Measurements from ENCODE around the gene OLFM1.

OLFM1 gene

DNA sequence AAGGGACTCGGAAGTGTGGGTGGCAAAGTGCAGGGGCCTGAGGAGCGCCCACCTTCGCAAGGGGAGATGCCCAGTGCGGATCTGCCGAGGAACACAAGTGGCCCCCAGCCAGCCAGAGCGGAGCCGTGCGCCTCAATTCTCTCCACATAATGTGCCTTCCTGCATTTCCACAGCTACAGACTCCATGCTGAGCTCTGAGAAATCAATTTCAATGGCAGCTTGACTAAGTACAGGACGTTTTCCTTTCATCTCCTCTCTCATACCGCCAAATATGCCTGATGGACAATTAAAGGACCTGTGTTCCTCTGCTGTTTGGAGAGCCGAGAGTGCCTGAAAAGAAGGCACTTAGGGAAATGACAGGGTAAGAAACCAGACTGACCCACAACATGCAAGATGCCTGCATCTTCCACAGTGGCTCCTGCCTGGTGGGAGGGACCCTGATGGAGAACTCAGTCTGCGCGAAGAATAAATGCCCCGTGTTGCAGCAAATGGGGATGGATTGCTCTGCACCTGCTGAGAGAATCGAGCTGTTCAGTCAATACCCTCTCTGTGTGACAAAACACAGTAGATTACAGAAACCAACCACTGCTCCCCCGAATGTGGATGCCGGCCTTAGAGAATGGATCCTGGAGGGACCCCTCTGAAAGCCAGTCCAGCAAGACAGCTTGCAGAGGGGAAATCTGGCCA is 38.6 kb upstream of the OLFM1 start:
- no peak for DNase-seq (ENCODE audit: low read depth)
- TF ChIP-seq CTCF (conservative IDR thresholded peaks at IDR 0.05; ENCODE audit: control insufficient read depth, insufficient read depth, low read depth, low read length), result no peak
- no peak overlapping the region for H3K4me3 ChIP-seq (ENCODE audit: control insufficient read depth, low read depth, low read length)

DNA sequence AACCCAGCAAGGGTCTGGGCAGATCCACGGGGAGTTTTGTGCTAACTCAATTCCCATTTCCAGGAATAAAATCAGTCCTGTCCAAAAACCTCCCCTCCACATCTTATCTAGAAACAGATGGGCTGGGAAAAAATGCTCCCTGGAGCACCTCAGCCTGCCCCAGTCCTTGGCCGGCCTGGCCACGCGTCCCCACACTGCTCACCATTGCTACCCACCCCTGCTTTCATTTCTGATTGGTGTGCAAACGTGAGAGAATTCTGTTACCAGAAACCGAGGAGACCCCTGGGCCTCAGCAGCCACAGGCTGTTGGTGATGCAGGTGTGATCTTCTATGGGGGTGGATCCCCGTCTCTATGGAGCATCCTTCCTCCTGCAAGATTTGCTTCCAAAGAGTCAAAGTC is 38.0 kb upstream of the OLFM1 start:
- DNase-seq (ENCODE audit: low read depth), result no peak
- no peak for TF ChIP-seq CTCF (conservative IDR thresholded peaks at IDR 0.05; ENCODE audit: control insufficient read depth, insufficient read depth, low read depth, low read length)
- H3K4me3 ChIP-seq (ENCODE audit: control insufficient read depth, low read depth, low read length), result no peak overlapping the region

DNA sequence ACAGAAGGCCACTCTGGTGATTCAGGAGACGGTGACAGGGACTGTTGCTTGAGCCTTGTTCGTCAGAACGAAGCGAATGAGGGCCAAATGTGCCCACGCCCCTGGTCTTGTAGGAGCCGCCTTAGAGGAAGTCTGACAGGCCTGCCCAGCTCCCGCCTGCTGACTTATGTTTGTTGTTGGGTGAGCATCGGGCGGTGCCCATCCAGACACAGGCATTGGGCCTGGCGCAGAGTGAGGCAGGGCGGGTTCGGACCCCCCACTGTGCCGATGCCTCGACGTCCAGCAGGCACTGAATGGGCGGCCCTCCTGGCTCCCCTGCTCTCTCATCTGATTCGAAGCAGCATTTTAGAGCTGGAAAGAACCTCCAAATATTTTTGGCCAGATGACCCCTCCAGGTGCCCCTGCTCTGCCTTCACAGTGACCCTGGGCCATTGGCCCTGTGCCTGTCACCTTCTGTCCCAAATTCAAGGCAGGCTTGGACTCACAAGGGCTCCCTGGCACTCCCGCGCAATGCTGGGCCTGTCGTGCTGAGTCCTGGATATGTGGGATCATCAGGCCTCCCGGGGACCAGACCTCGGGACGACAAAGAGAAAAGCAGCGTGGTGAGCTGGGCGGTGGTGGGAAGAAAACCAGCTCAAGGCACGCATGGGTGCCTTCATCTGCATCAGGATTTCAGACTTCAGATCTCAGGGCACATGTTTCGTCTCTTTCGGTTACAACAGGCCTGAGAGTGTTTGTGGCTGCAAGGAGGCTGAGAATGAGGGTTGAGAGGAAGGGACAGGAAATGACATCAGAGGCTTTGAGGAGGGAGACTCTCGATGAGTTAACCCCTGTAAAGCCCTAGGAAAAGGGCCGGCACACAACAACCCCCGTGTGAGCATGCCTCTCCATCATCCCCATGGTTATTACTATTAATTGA is 37.1 kb upstream of the OLFM1 start:
- TF ChIP-seq CTCF (conservative IDR thresholded peaks at IDR 0.05; ENCODE audit: control insufficient read depth, insufficient read depth, low read depth, low read length), result no peak
- no peak overlapping the region for H3K4me3 ChIP-seq (ENCODE audit: control insufficient read depth, low read depth, low read length)
- DNase-seq (ENCODE audit: low read depth), result no peak

DNA sequence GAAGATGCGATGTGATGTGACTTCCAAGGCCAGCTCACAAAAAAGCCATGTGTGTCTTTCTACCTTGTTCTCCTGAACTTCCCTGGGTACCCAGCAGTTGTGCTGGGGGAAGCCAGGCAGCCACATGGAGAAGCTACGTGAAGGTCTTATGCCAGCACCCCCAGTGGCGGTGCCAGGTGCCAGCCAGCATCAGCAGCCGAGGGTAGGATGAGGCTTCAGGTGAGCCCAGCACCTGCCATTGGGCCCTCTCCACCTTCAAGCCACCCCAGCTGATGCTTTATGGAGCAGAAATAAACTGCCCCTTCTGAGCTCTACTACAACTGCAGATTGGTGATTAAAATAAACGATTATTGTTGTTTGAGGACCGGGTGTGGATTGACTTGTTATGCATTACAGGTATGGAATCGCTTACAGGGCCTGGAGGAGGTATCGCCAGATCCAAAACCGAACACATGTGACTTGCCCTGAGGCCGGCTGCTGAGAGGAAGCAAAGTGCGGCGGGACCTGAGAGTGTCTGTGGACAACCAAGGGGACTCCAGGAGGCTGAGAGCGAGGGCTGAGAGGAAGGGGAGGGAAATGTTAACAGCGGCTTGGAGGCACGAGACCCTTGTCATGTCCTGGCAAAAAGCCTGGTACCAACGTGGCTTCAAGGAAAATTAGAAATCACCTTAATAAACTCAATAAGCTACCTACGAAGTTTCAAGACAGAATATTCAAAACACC is 36.0 kb upstream of the OLFM1 start:
- no peak for DNase-seq (ENCODE audit: low read depth)

DNA sequence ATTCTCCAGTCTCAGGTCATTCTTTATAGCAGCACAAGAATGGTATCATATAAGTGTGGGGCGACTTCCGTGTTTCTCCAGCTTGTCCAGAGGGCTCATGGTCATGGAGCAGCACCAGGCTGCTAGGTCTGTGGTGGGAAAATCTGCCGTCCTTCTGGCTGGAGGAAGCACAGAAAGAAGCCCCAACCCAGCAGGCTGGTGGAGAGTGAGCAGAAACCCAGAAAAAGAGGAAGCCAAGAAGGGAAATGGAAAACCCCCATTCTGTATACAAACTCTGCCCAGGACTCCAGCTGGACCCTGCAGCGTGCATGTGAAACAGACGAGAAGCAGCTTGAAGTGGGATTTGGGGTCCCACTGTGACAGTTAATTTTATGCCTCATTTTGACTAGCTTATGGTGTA is 34.3 kb upstream of the OLFM1 start:
- TF ChIP-seq CTCF (conservative IDR thresholded peaks at IDR 0.05; ENCODE audit: control insufficient read depth, insufficient read depth, low read depth, low read length), result no peak
- DNase-seq (ENCODE audit: low read depth), result no peak
- no peak overlapping the region for H3K4me3 ChIP-seq (ENCODE audit: control insufficient read depth, low read depth, low read length)

More for the DNA sequence above, 36.0 kb upstream of the OLFM1 start:
- no peak overlapping the region for H3K4me3 ChIP-seq (ENCODE audit: control insufficient read depth, low read depth, low read length)
- no peak for TF ChIP-seq CTCF (conservative IDR thresholded peaks at IDR 0.05; ENCODE audit: control insufficient read depth, insufficient read depth, low read depth, low read length)

- no peak for TF ChIP-seq CTCF (conservative IDR thresholded peaks at IDR 0.05; ENCODE audit: control insufficient read depth, insufficient read depth, low read depth, low read length)
- no peak for DNase-seq (ENCODE audit: low read depth)
- H3K4me3 ChIP-seq (ENCODE audit: control insufficient read depth, low read depth, low read length), result no peak overlapping the region
Measured at GRCh38 chr9:135055181-135055580, 32.3 kb upstream of the OLFM1 start.
